Right atrium auricular region (tissue), 2 donors: Measurements from ENCODE around the gene PNMA6E. TPM values are rescaled to one million over a fixed set of nuclear protein-coding genes. Genes with fewer than 3 reads are reported as not detected.
"Not testable (repeated sequence)": the region's sequence is repeated elsewhere in the genome, so short reads cannot be mapped to it uniquely, and the experiment has no call there.

Experiments
- DNase-seq: peaks from one replicate; pipeline ENCODE4 v3.0.0-alpha.2; 2019; ENCODE audit warnings: low spot score
- H3K27ac ChIP-seq, 2 donors: fragments of 200-600 bp; sonication (generic); 1 replicate in 1 of 2; 2 replicates in 1 of 2; pipeline ENCODE4 v1.5.1; 2016 to 2019
- H3K27me3 ChIP-seq, 2 donors: fragments of 200-600 bp; sonication (generic); one replicate each; pipeline versions ENCODE4 v1.5.1 to v1.6.0; 2017 to 2019
- H3K36me3 ChIP-seq: fragments of 200-600 bp; sonication (generic); one replicate; pipeline ENCODE4 v1.5.1; 2016
- H3K4me1 ChIP-seq, 2 donors: fragments of 200-600 bp; sonication (generic); one replicate each; pipeline versions ENCODE4 v1.5.1 to v1.6.0; 2017 to 2019
- H3K4me3 ChIP-seq, 2 donors: fragments of 200-600 bp; sonication (generic); 1 replicate in 1 of 2; 2 replicates in 1 of 2; pipeline ENCODE4 v1.5.1; 2017 to 2019; ENCODE audit warnings: mild to moderate bottlenecking in 1 of 2, moderate library complexity in 1 of 2
- H3K9me3 ChIP-seq, 2 donors: fragments of 200-600 bp; sonication (generic); one replicate each; pipeline ENCODE4 v1.5.1; 2019
- total RNA-seq, 2 donors: library from RNA; depleted of rRNA; stranded (reverse); fragments of >200 nt; gene quantifications; one replicate each; pipeline ENCODE4 v1.1.0, GENCODE V29; 2016
- TF ChIP-seq, protein P1 (sequence below), 2 donors: fragments of 200-600 bp; sonication (generic); IDR thresholded peaks; one replicate each; pipeline ENCODE4 v1.5.1; 2019; ENCODE audit warnings: antibody characterized with exemption in 2 of 2

PNMA6E gene
- total RNA-seq, 2 donors from 2014 or later = not detected

GRCh38 chrX:153397256-153397960, 3.7 kb downstream of the PNMA6E start:
- DNase-seq = no peak
- no peaks in the 10 kb centered on the region for H3K27me3 ChIP-seq
- TF ChIP-seq, protein P1, sequence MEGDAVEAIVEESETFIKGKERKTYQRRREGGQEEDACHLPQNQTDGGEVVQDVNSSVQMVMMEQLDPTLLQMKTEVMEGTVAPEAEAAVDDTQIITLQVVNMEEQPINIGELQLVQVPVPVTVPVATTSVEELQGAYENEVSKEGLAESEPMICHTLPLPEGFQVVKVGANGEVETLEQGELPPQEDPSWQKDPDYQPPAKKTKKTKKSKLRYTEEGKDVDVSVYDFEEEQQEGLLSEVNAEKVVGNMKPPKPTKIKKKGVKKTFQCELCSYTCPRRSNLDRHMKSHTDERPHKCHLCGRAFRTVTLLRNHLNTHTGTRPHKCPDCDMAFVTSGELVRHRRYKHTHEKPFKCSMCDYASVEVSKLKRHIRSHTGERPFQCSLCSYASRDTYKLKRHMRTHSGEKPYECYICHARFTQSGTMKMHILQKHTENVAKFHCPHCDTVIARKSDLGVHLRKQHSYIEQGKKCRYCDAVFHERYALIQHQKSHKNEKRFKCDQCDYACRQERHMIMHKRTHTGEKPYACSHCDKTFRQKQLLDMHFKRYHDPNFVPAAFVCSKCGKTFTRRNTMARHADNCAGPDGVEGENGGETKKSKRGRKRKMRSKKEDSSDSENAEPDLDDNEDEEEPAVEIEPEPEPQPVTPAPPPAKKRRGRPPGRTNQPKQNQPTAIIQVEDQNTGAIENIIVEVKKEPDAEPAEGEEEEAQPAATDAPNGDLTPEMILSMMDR (IDR thresholded peaks at IDR 0.05) = no peak

GRCh38 chrX:153396320-153397195, 4.6 kb downstream of the PNMA6E start:
- no peak overlapping the region for H3K27ac ChIP-seq
- H3K4me3 ChIP-seq = no peak overlapping the region
- H3K4me1 ChIP-seq = no peaks in the 10 kb centered on the region
- no peaks in the 10 kb centered on the region for H3K36me3 ChIP-seq
- H3K27me3 ChIP-seq = no peaks in the 10 kb centered on the region
- H3K9me3 ChIP-seq = no peaks in the 10 kb centered on the region
- no peak for DNase-seq
- TF ChIP-seq, protein P1 (IDR thresholded peaks at IDR 0.05) = no peak

More at GRCh38 chrX:153397256-153397960, 3.7 kb downstream of the PNMA6E start:
- H3K4me3 ChIP-seq = no peak overlapping the region
- no peaks in the 10 kb centered on the region for H3K4me1 ChIP-seq
- no peaks in the 10 kb centered on the region for H3K36me3 ChIP-seq
- H3K9me3 ChIP-seq = no peaks in the 10 kb centered on the region
- H3K27ac ChIP-seq = no peak overlapping the region

DNA sequence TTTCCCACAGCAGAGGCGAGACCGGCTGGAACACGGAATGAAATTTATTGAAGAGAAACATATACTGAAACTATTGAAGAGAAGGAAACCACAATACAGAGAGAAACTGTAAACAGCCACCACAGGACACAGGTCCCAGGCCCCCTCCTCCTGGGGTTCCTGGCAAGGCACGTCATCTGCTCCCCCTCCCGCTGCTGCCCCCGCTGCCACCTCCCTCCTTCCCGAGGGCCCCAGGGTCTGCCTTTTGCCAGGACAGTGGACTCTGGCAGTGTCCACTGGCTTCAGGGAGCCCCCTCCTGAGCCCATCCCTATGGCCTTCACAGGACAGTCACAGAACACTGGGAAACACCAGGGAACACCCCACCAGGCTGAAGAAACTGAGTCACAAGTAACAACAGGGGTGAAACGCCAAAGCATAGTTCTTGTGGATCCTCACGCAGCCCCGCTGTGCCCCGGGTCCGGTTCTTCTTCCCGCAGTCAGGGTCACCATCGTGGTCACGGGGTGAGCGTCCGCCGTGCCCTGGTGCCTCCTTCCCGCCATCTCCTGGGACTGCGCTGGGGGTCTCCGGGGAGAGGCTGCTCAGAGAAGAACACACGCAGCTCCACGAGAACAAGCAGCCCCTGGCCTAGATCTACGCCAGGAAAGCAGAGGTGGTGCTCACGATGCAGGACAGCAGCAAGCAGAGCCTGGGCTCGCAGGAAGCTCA, 5.4 kb downstream of the PNMA6E start:
- Histone ChIP-seq H3K27ac (no peak overlapping the region), H3K4me3 (no peak overlapping the region), H3K9me3 (no peaks in the 10 kb centered on the region), H3K27me3 (no peaks in the 10 kb centered on the region), H3K36me3 (no peaks in the 10 kb centered on the region), H3K4me1 (no peaks in the 10 kb centered on the region)
- DNase-seq = no peak
- TF ChIP-seq, protein P1 (IDR thresholded peaks at IDR 0.05) = no peak

DNA sequence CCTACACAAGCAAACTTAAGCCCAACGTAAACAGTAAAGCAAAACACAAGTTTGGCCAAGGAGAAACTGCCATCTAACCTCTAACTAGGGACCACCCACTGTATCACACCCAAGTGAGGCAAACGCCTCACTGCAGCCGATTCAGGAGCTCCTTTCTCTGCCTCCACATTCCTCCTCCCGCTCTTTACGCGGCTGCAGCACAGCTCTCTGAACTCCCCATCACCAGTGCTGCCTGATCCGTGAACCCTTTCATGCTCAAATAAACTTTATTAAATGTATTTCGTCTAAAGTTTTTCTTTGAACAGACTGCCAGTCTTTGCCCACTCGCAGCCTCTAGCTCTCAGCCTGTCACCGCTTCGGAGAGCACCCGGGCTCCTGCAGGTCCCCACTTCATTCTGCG, 6.5 kb downstream of the PNMA6E start:
- no peaks in the 10 kb centered on the region for H3K36me3 ChIP-seq
- TF ChIP-seq, protein P1 (IDR thresholded peaks at IDR 0.05) = no peak
- H3K27ac ChIP-seq = no peak overlapping the region
- DNase-seq = no peak
- H3K4me1 ChIP-seq = no peaks in the 10 kb centered on the region
- no peaks in the 10 kb centered on the region for H3K9me3 ChIP-seq
- no peak overlapping the region for H3K4me3 ChIP-seq
- H3K27me3 ChIP-seq = no peaks in the 10 kb centered on the region

DNA sequence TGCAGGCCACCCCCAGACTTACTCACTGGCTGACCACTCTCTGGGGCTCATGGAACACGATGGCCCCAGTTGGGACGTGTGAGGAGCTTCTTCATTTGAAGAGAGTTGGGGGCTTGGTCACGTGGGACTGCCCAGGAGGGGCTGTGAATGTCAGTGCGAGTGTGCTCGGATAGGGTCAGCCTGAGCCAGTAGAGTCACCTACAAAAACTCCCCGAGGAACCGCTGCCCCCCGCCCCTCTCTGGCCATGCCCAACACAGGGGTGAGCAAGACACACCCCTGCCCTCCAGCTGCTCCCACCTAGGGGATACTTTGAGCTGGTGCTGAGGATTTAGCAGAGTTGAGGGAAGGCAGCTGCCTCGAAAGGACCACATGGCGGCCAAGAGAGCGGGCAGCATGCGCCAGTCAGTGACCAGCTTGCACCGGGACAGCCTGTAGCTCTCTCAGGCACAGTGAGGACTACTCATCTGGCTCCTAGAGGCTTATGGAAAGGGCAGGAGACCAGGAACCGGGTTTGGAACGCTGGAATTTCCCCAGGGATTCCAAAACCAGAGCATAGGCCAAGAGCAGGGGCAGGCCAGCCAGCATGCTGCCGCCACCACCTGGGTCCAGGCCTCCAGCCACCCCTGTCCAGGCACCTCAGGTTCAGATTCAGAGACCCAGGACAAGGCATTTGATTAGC, 8.4 kb downstream of the PNMA6E start:
- no peaks in the 10 kb centered on the region for H3K9me3 ChIP-seq
- H3K4me3 ChIP-seq = no peak overlapping the region
- TF ChIP-seq, protein P1 (IDR thresholded peaks at IDR 0.05) = no peak
- H3K4me1 ChIP-seq = no peaks in the 10 kb centered on the region
- H3K27ac ChIP-seq = no peak overlapping the region
- H3K36me3 ChIP-seq = no peaks in the 10 kb centered on the region
- DNase-seq = no peak
- H3K27me3 ChIP-seq = no peaks in the 10 kb centered on the region

DNA sequence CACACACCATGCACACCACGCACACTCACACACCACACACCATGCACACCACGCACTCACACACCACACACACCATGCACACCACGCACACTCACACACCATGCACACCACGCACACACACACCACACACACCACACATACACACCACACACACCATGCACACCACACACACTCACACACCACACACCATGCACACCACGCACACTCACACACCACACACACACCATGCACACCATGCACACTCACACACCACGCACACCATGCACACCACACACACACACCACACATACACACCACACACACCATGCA, 11.7 kb downstream of the PNMA6E start:
- not testable (repeated sequence) for H3K4me1 ChIP-seq, H3K4me3 ChIP-seq, H3K27ac ChIP-seq, H3K27me3 ChIP-seq, H3K9me3 ChIP-seq, DNase-seq, H3K36me3 ChIP-seq
